Measurements from ENCODE around the gene RAD51AP1.

GRCh38 chr12:4603946-4604345 lies 65.3 kb downstream of the RAD51AP1 start:
- TF ChIP-seq GATA2 (IDR thresholded peaks at IDR 0.05; ENCODE audit: low read depth, low read length), result no peak
- TF ChIP-seq GATA3 (IDR thresholded peaks at IDR 0.05; ENCODE audit: low read depth, low read length), result no peak
